Psoas muscle (tissue), 8 donors: ENCODE results near the gene TTYH3. TPM values are rescaled to one million over a fixed set of nuclear protein-coding genes. Genes with fewer than 3 reads are reported as not detected.

Source experiments
- ATAC-seq, 4 donors: fragments of 200-7000 bp; cut with Tn5 transposase; one replicate each; pipeline ENCODE4 v1.9.1; 2020; ENCODE audit warnings: moderate library complexity in 3 of 4, mild to moderate bottlenecking in 2 of 4
- DNase-seq, 2 donors: peaks; one replicate each; pipeline ENCODE4 v3.0.0-alpha.2; 2020
- H3K27ac ChIP-seq: fragments of 200-600 bp; one replicate; pipeline ENCODE4 v1.8.0; 2022
- H3K27me3 ChIP-seq, 3 donors: fragments of 200-600 bp in 1 of 3; one replicate each; pipeline versions ENCODE4 v1.6.1 to v1.8.0; 2013 to 2022; ENCODE audit warnings: low read length in 2 of 3, mild to moderate bottlenecking in 2 of 3, moderate library complexity in 1 of 3; ENCODE audit not compliant: insufficient read depth in 3 of 3
- H3K36me3 ChIP-seq, 2 donors: fragments of 200-600 bp in 1 of 2; one replicate each; pipeline versions ENCODE4 v1.6.1 to v1.8.0; 2013 to 2022; ENCODE audit warnings: low read depth in 1 of 2, mild to moderate bottlenecking in 1 of 2, moderate library complexity in 1 of 2; ENCODE audit not compliant: insufficient read depth in 1 of 2
- H3K4me1 ChIP-seq: fragments of 200-600 bp; one replicate; pipeline ENCODE4 v1.8.0; 2022
- H3K4me3 ChIP-seq: fragments of 200-600 bp; one replicate; pipeline ENCODE4 v1.8.0; 2022; ENCODE audit warnings: mild to moderate bottlenecking
- H3K9me3 ChIP-seq: fragments of 200-600 bp; one replicate; pipeline ENCODE4 v1.8.0; 2022
- WGBS, 3 donors: extraction: QIAGEN DNeasy Blood & Tissue Kit; methylation state at CpG; one replicate each; pipeline versions ENCODE4 v1.1.6 to v1.1.7; 2013; 5-methylcytosine and 5-hydroxymethylcytosine counted together
- intact Hi-C, 2 donors: fragments of 100-400 bp; cut with DNase I; formaldehyde crosslinking; loops; one replicate each; pipeline versions ENCODE4 v1.11.0 to v1.14.2; 2022
- polyA plus RNA-seq, 3 donors: library from polyadenylated mRNA; stranded (reverse); fragments of 200-250 nt; gene quantifications; one replicate each; pipeline ENCODE4 v1.2.3, GENCODE V29; 2013
- total RNA-seq, 4 donors: library from RNA; stranded (reverse); fragmentation: NEBNext Ultra II Directional in 2 of 4; extraction: Animal tissue kit (Norgen Biotek cat#: 25700) in 2 of 4; gene quantifications; one replicate each; pipeline versions ENCODE4 v1.2.1 to v1.2.4, GENCODE V29; 2021 to 2023
- TF ChIP-seq, protein P1 (sequence below): fragments of 200-600 bp; IDR thresholded peaks from one replicate; pipeline ENCODE4 v1.8.0; 2022; ENCODE audit warnings: antibody characterized with exemption
- donor health status: healthy with polysubstance abuse.
- donor health status: DM: no; HTN: no; CAD: no; lungs with moderate emphysema.
- donor health status: Bipolar disorder and iron deficiency.
- donor health status: healthy.
- donor health status: DM: yes; HTN: yes; CAD: no.
- donor health status: DM: no; HTN: no; CAD: no.
- donor health status: DM: no; HTN: no; CAD: no.
- donor health status: DM: yes; HTN: yes; CAD: no.

The TTYH3 gene
- total and polyA plus RNA-seq, 7 donors, result 1.3 to 11.3 (median 6.5) TPM

DNA sequence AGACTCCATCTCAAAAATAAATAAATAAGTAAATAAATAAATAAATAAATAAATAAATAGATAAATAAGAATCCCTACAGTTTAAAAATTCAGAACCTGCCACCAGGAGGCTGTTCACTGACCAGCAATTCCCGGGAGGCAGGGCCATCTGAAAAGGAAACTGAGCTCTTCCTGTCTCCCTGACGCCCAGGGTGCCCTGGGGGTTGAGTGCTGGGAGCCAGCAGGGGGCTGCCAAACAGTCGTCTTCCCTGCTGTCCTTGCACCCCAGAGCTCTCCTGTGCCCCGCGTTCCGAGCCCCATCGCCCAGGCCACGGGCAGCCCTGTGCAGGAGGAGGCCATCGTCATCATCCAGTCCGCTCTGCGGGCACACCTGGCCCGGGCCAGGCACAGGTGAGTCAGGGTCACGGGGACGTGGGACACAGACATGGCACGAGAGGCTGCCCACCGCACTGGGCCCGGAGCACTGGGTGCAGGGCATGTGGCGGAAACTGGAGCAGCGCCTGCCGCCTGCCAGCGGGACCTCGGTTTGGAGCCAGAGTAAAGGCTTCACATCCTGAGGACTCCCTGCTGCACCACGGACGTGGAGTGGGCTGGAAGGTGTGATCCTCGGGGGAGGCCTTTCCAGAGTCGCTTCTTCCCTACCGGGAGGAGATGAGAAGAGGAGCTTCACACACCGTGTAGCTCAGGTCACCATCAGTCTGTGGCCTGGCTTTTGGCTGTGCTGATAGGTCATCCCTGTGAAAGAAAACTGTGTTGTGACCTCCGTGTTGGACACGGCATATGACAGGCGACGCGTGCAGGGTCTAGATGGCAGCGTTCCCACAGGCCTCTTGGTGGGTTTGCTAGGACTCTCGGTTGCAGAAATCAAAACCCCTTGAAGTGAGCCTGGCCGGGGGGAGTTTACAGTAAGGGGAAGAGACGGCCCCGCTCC, 25.9 kb upstream of the TTYH3 start:
- 89 to 91% (median 90%) methylated on average over 38 of the region's 38 CpGs for WGBS, 3 donors

DNA sequence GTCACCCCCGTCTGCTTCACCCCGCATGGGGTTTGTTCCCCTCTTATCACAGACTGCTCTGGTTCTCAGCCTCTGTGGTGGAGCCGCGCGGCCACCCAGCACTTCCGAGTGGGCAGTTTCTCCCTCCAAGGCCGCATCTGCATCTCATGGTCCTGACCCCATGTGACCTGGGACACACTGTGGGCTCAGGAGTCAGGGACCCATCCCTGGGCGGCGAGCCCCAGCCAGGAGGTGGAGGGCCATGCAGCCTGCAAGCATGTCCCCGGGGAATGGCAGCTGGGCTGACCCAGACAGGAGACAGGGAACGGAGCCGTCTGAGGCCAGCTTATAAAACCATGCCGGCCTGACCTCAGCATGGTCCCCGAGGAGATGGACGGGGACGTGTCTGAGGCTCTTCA, 25.2 kb upstream of the TTYH3 start:
- H3K4me1 ChIP-seq, result no peaks in the 10 kb centered on the region
- WGBS, 3 donors, result 59 to 72% (median 59%) methylated on average over 16 of the region's 16 CpGs
- H3K27ac ChIP-seq, result peak overlapping the region; percentile 68
- ATAC-seq (peak in 2 of 4 donors; percentile 7 to 18), DNase-seq (no peak)
- intact Hi-C loops, result no loop called here
- TF ChIP-seq, protein P1, sequence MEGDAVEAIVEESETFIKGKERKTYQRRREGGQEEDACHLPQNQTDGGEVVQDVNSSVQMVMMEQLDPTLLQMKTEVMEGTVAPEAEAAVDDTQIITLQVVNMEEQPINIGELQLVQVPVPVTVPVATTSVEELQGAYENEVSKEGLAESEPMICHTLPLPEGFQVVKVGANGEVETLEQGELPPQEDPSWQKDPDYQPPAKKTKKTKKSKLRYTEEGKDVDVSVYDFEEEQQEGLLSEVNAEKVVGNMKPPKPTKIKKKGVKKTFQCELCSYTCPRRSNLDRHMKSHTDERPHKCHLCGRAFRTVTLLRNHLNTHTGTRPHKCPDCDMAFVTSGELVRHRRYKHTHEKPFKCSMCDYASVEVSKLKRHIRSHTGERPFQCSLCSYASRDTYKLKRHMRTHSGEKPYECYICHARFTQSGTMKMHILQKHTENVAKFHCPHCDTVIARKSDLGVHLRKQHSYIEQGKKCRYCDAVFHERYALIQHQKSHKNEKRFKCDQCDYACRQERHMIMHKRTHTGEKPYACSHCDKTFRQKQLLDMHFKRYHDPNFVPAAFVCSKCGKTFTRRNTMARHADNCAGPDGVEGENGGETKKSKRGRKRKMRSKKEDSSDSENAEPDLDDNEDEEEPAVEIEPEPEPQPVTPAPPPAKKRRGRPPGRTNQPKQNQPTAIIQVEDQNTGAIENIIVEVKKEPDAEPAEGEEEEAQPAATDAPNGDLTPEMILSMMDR, result no peak
- no peak overlapping the region for H3K4me3 ChIP-seq
- peaks cover 0 to 3% of the 10 kb centered on the region in 2 donors for H3K36me3 ChIP-seq
- no peaks in the 10 kb centered on the region for H3K27me3 ChIP-seq
- no peaks in the 10 kb centered on the region for H3K9me3 ChIP-seq

More for the DNA sequence above, 25.9 kb upstream of the TTYH3 start:
- H3K27me3 ChIP-seq, result no peaks in the 10 kb centered on the region
- TF ChIP-seq, protein P1, result no peak
- DNase-seq, result no peak
- H3K27ac ChIP-seq, result no peak overlapping the region
- ATAC-seq, result no peak
- intact Hi-C loops, result no loop called here
- H3K4me3 ChIP-seq, result no peak overlapping the region
- H3K36me3 ChIP-seq, result peaks cover 0 to 7% of the 10 kb centered on the region in 2 donors
- H3K9me3 ChIP-seq, result no peaks in the 10 kb centered on the region
- H3K4me1 ChIP-seq, result no peaks in the 10 kb centered on the region

DNA sequence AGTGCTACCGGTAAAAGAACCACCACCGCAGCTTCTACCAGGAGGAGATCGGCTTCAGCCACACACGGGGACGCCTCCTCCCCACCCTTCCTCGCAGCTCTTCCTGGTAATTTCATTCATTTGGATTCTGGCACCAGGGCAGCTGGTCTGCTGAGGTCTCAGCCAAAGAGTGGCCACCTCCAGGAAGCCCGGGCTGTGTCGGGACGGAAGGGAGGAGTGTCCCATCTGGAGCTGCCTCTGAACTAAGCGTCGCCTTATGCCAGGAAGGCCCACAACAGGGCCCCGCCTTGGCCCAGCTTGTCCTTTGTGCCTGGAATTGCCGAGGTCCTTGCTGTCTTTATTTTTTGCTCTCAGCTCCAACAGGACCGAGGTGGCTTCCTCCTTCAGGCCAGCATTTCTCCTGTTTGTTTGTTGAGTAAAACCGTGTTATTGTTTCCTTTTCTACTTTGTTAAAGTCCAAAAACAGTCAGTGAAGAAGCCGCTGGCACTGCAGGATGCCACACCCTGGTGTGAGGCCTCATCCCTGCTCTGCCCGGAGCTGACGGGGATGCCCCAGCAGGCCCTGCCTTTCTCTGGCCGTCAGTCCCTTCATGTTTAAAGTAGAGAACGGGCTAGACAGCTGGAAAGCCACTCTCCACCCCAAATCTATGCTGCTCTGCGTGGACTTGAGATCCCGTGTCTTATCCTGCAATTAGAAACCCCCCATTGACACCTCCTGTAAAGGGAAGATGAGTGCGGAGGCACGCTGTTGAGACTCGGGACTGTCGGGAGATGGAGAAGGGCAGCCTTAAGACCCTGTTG, 24.5 kb upstream of the TTYH3 start:
- ATAC-seq, result peak; percentile 36 to 71 (median 62)
- Histone ChIP-seq H3K27ac (peak overlapping the region; percentile 68), H3K9me3 (no peaks in the 10 kb centered on the region), H3K4me1 (no peaks in the 10 kb centered on the region), H3K27me3 (no peaks in the 10 kb centered on the region), H3K4me3 (no peak overlapping the region), H3K36me3 (no peaks in the 10 kb centered on the region)
- peak; percentile 76 to 84 for DNase-seq
- TF ChIP-seq, protein P1, result no peak
- 49 to 53% (median 49%) methylated on average over 26 of the region's 26 CpGs for WGBS, 3 donors
- intact Hi-C loops, result no loop called here

DNA sequence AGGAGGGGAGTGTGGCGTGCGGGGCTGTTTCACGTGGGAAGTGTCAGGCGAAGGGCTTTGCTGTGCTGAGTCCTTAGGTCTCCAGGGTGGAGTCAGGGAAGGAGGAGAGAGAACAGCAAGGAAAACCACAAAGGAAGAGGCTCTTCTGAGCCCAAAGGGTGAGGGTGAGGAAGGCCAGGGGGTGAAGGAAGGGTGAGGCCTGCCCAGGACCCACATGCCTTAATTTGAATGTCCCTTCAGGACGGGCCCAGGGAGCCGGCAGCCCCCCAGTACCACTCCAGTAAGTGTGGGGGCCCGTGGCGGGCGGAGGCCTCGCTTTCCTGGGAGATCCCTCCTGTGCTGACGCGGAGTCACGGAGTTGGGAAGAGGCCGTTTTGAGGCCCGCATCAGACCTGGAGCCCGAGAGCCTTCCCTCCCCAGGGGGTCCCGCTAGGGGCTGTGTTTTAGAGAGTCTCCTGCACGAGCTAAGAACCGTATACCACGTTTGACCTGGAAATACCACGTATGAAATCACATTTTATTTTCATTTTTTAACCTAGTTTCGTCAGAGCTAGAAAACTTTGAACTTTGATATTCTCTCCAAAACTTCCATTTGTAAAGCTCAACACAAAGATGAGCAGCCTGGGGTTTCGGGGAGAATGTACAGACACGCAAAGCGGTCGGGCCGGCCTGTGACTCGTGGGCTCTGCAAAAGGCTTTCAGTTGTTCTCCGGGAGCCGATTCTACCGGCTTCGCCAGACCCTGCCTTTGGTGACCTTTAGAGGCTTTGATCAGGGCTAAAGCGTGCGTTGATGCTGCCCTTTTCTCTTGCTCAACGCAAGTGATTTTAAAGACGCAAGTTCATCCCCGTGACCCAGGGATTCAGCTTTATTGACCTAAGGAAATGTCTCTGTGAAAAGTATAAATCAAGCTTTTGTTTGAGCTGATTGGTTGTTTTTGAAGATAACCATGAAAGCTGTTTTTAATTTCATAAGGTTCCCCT, 23.6 kb upstream of the TTYH3 start:
- Histone ChIP-seq H3K27ac (peak overlapping the region; percentile 68), H3K36me3 (no peaks in the 10 kb centered on the region), H3K4me1 (peaks cover 4% of the 10 kb centered on the region), H3K9me3 (no peaks in the 10 kb centered on the region), H3K4me3 (no peak overlapping the region), H3K27me3 (no peaks in the 10 kb centered on the region)
- no peak for ATAC-seq
- DNase-seq, result no peak
- TF ChIP-seq, protein P1, result no peak
- WGBS, 3 donors, result 89 to 93% (median 90%) methylated on average over 34 to 37 of the region's 37 CpGs
- intact Hi-C loops, result no loop called here
